ENCODE results near the gene SNRPB. TPM values are rescaled to one million over a fixed set of nuclear protein-coding genes. Genes with fewer than 3 reads are reported as not detected.

The SNRPB gene
- total and polyA plus RNA-seq, 10 of the 15 experiments (the other 5 are each of a cell fraction or from before 2014, with no cell fraction given): 15.0 to 593 (median 366) TPM

DNA sequence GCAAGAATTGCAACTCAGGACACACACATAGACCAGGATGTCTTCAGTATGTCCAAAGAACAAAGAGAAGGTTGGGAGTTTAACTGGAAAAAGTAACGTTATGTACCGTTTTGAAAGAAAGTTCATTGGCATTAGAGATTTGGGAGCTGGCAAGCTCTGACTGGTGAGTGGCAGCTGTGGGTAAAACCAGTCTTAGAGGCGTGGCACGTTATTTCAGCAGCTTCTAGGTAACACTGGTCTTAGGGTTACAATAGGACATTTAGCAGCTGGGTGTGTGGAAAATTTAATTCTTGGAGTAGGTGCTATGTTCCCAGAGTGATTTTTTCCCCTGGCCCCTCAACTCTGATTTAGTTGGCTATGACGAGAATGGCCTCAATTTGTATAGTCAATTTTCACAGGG is 19.2 kb downstream of the SNRPB start:
- H3K27me3 ChIP-seq (replicated peaks in 1 of 2; ENCODE audit: control insufficient read depth in 2 of 2, insufficient read depth in 2 of 2, low read length in 1 of 2): no peaks in the 10 kb centered on the region
- RAD21 ChIA-PET (ENCODE audit: unreplicated experiment): interaction anchor here (0.6 to 4.3 kb wide), 4 partner anchors 15 to 687 kb away, joined by 3 to 27 read pairs (median 4); no protein-coding TSS in a partner anchor
- no peaks in the 10 kb centered on the region for H3K9me3 ChIP-seq (replicated peaks; ENCODE audit: control insufficient read depth, insufficient read depth, low read length)
- CTCF ChIA-PET: interaction anchor here (0.6 to 3.9 kb wide), 18 partner anchors 9 to 486 kb away, joined by 3 to 78 read pairs (median 6); partner anchors contain the start of gene SNRPB
- intact Hi-C loops (cut with micrococcal nuclease; ENCODE audit: unreplicated experiment): loop anchor here (5.0 to 10.0 kb wide), 2 partner anchors 484 to 687 kb away; no protein-coding TSS in a partner anchor
- no peak overlapping the region for H3K4me3 ChIP-seq
- TF ChIP-seq KDM1A (IDR thresholded peaks at IDR 0.05; ENCODE audit: borderline replicate concordance) (no peak), GABPA (IDR thresholded peaks at IDR 0.05; ENCODE audit: low read depth) (no peak), ESRRA (IDR thresholded peaks at IDR 0.05; ENCODE audit: low read length) (no peak), RUNX3 (IDR thresholded peaks at IDR 0.05; ENCODE audit: low read length) (no peak), STAT1 (conservative IDR thresholded peaks at IDR 0.05) (no peak)
- H3K4me1 ChIP-seq (ENCODE audit: control insufficient read depth, insufficient read depth, low read length): no peaks in the 10 kb centered on the region
- H4K20me1 ChIP-seq (ENCODE audit: control insufficient read depth, insufficient read depth): no peaks in the 10 kb centered on the region
- SMC1A ChIA-PET (ENCODE audit: uncharacterized antibody, unreplicated experiment): interaction anchor here (1.0 to 2.9 kb wide), 6 partner anchors 17 to 486 kb away, joined by 3 to 29 read pairs (median 4); no protein-coding TSS in a partner anchor
- DNase-seq (ENCODE audit: low read depth, low spot score) (no peak), ATAC-seq (no peak), FAIRE-seq (no peak)
- no peak overlapping the region for H3K27ac ChIP-seq (ENCODE audit: control insufficient read depth, insufficient read depth)
- H2AFZ ChIP-seq (ENCODE audit: control insufficient read depth, low read depth, low read length): no peak overlapping the region
- in situ Hi-C loops (cut with MboI): no loop called here
- WGBS (ENCODE audit: insufficient coverage, insufficient replicate concordance, low lambda C conversion rate, missing lambda C conversion rate): 47% methylated on average over 5 of the region's 5 CpGs
- H3K79me2 ChIP-seq (ENCODE audit: control insufficient read depth, insufficient read depth, low read length): no peaks in the 10 kb centered on the region
- no peaks in the 10 kb centered on the region for H3K36me3 ChIP-seq (ENCODE audit: control insufficient read depth in 2 of 2, insufficient read depth in 2 of 2, low read length in 1 of 2)
- no TSS peak for BruUV-seq (replicated peaks)
- no peak overlapping the region for H3K4me2 ChIP-seq (ENCODE audit: control insufficient read depth, insufficient read depth)
- no peak overlapping the region for H3K9ac ChIP-seq (ENCODE audit: control insufficient read depth, insufficient read depth, low read length)
- POLR2A ChIA-PET: no interaction called here

DNA sequence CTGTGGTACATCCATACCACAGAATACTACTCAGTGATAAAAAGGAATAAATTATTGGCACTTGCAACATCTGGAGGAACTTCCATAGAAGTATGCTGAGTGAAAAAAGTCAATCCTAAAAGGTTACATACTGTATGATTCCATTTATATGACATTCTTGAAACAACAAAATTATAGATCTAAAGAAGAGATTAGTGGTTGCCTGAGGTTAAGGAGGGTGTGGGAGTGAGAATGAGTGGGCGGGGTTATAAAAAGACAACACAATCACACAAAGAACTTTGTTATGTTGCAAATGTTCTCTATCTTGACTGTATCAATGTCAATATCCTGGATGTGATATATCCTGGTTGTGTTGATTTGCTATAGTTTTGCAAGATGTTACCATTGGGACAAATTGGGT is 21.2 kb downstream of the SNRPB start:
- no peaks in the 10 kb centered on the region for H3K36me3 ChIP-seq (ENCODE audit: control insufficient read depth in 2 of 2, insufficient read depth in 2 of 2, low read length in 1 of 2)
- H3K9ac ChIP-seq (ENCODE audit: control insufficient read depth, insufficient read depth, low read length): no peak overlapping the region
- TF ChIP-seq HDAC2 (IDR thresholded peaks at IDR 0.05) (no peak), RUNX3 (IDR thresholded peaks at IDR 0.05; ENCODE audit: low read length) (peak; percentile 22; the same call in 1 of the 2 replicates), CBX5 (IDR thresholded peaks at IDR 0.05; ENCODE audit: low read depth) (no peak), MEF2A (IDR thresholded peaks at IDR 0.05; ENCODE audit: insufficient read depth, low read depth, low read length) (no peak), GATAD2B (conservative IDR thresholded peaks at IDR 0.05; ENCODE audit: low read depth) (no peak), ESRRA (IDR thresholded peaks at IDR 0.05; ENCODE audit: low read length) (no peak), BRCA1 (IDR thresholded peaks at IDR 0.05; ENCODE audit: low read depth, low read length) (no peak)
- no peaks in the 10 kb centered on the region for H4K20me1 ChIP-seq (ENCODE audit: control insufficient read depth, insufficient read depth)
- no peaks in the 10 kb centered on the region; the same call in 2 of the 3 replicates for H3K9me3 ChIP-seq (replicated peaks; ENCODE audit: control insufficient read depth, insufficient read depth, low read length)
- BruUV-seq (replicated peaks): no TSS peak
- intact Hi-C loops (cut with micrococcal nuclease; ENCODE audit: unreplicated experiment) (no loop called here), in situ Hi-C loops (cut with MboI) (no loop called here)
- no peaks in the 10 kb centered on the region for H3K4me1 ChIP-seq (ENCODE audit: control insufficient read depth, insufficient read depth, low read length)
- ChIA-PET CTCF (interaction anchor here (1.2 kb wide), 1 partner anchor 443 kb away, joined by 3 read pairs; no protein-coding TSS in a partner anchor), SMC1A (ENCODE audit: uncharacterized antibody, unreplicated experiment) (interaction anchor here (1.2 kb wide), 1 partner anchor 242 kb away, joined by 5 read pairs; no protein-coding TSS in a partner anchor), POLR2A (no interaction called here), RAD21 (ENCODE audit: unreplicated experiment) (no interaction called here)
- 47% methylated on average over 1 of the region's 1 CpG for WGBS (ENCODE audit: insufficient coverage, insufficient replicate concordance, low lambda C conversion rate, missing lambda C conversion rate)
- H3K27ac ChIP-seq (ENCODE audit: control insufficient read depth, insufficient read depth): no peak overlapping the region
- DNase-seq (ENCODE audit: low read depth, low spot score) (no peak), FAIRE-seq (no peak), ATAC-seq (no peak)
- H3K27me3 ChIP-seq (replicated peaks in 1 of 2; ENCODE audit: control insufficient read depth in 2 of 2, insufficient read depth in 2 of 2, low read length in 1 of 2): no peaks in the 10 kb centered on the region
- no peak overlapping the region for H3K4me2 ChIP-seq (ENCODE audit: control insufficient read depth, insufficient read depth)
- H2AFZ ChIP-seq (ENCODE audit: control insufficient read depth, low read depth, low read length): no peak overlapping the region
- H3K79me2 ChIP-seq (ENCODE audit: control insufficient read depth, insufficient read depth, low read length): no peaks in the 10 kb centered on the region
- H3K4me3 ChIP-seq: no peak overlapping the region
